Globus pallidus (tissue), 1 donor: ENCODE measurements around the gene DHDH.

Experiments
- DNase-seq: peaks from one replicate; pipeline ENCODE4 v3.0.0-alpha.2; 2015; ENCODE audit warnings: low spot score

The DHDH gene

GRCh38 chr19:48992581-48993174, 59.2 kb downstream of the DHDH start:
- no peak for DNase-seq

GRCh38 chr19:48993175-48994034, 59.9 kb downstream of the DHDH start, which contains the start of the genes GYS1 and RUVBL2:
TSS of gene GYS1 (minus strand) at chr19:48993309. CDS start at chr19:48993112, 197 bp downstream.
TSS of gene RUVBL2 (plus strand) at chr19:48993887. CDS start at chr19:48993912, 25 bp downstream.
- peak; percentile 100 for DNase-seq

- no peak for DNase-seq
Observed at GRCh38 chr19:48994035-48994386, 60.5 kb downstream of the DHDH start.
